ENCODE data around the gene TMEM184A.

Gene TMEM184A

DNA sequence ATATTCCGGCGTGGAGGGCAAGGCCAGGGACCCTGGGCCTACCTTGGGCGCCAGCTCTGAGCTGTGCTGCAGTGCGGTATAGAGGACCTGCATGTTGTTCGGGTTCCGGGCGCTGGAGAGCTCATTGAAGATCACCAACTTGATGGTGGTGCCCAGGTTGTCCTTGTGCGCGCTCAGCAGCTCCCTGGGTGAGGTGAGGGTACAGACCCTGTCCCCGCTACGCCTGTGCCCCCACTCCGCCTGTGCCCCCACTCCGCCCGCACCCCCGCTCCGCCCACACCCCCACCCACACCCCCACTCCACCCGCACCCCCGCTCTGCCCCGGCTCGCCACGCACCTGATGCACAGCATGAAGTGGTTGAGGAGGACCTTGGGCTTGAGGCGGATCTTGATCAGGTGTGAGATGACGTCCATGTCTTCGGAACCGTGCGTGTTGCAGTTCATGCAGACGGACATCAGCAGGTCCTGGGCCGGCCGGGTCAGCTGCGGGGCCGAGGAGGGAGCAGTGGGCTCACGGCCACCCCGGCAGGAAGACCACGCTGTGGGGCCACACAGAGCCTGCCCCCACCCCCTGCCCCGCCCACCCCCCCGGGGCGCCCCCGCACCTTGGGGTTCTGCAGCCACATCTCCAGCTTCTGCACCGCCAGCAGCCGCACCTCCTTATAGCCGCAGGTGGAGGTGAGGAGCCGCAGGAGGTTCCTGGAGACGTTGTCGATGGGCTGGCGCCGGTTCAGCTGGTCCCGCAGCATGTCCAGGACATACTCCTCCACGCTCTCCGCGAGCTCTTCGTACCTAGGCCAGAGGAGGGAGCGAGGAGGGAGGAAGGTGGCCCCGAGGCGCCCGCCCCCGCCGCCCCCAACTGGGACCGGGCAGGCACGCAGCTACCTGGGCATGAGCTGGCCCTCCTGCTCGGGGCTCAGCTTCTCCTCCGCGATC is 57.4 kb downstream of the TMEM184A start:
- DNase-seq = no peak

DNA sequence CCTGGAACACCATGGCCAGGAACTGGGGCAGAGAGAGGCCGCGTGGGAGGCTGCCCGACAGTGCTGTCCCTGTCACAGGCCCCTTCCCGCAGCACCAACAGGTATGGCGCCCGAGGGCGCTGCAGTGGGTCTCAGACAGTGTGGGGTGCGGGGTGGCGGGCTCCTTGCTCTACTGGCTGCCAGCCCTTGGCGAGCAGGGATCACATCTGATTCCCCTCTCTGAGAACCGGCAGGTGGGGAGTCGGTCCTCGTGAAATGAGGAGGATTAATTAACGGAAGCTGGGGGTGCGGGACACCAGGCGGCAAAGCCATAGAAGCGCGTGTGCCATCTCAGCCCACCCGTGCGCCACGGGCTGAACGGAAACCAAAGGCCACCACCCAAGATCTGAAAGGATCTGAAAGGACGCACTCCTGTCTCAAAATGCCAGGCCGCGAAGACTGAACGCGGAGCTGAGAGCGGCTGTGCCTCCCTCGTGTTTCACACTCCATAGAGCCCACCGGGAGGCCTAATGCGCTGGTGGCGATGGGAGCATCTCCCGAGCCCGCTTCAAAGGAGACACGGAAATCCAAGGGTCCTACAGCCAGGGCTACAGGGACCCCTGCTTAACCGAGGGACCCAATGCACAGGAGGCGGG is 58.6 kb downstream of the TMEM184A start:
- no peak for DNase-seq

DNA sequence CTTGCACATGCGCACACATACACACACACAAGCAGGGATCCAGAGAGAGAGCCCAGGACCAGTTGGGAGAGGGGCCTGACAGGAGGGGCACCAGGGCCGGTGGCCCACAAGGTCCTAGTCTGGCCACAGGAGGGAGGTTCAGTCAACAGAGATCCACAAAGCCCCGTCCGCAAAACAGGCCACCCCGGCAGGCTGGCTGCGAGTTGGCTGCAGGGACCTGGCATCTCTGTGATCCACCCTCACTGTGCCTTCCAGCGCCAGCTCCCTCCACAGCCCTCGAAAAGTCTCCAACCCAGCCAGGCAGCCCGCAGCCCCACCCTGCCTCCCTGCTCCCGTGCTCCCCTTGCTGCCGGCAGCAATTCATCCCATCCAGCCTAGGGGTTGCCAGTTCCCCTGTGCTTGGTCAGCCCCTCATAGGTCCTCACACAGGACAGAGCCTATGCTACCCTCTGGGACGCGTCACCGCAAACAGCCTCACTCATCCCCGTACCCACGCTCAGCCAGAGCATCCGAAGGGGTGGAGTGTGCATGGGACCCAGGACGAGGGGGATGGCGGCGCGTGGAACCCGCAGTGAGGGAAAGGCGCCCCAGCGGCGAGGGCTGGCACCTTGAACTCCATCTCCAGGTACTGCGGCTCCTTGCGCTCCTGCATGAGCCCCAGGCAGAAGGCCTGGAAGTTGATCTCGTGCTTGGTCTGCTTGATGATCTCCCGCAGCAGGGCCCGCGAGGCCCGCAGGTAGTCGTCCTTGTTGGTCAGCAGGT is 59.3 kb downstream of the TMEM184A start:
- DNase-seq = no peak

DNA sequence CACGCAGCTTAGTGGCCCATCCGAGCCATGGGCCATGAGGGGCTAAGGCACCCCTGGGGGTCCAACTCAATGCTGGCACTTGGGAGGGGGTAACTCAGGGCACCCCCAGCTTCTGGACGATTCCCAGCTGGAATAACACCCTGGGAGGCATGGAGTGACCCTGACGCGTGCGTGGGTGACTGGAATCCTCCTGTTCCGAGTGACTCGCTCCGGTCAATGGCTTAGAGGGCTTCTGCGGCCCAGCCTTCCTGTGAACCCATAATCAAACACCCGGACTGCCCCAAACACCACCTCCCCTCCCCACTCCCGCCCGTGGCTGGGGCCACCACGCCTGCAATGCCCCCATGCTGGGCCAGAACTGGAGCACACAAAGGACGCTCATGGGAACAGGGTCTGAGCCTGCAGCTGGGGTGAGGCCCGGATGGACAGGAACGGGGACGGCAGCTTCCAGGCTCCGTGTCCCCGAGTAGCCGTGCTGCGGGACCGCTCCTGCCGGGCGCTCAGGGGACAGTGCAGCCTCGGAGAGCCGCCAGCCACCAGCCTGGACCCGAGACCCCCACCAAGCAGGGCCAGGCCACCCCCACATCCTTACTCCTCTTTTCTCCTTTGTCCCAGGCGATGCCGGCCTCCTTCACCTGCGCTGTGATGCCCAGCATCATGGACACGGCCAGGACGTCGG is 60.3 kb downstream of the TMEM184A start:
- DNase-seq = no peak

DNA sequence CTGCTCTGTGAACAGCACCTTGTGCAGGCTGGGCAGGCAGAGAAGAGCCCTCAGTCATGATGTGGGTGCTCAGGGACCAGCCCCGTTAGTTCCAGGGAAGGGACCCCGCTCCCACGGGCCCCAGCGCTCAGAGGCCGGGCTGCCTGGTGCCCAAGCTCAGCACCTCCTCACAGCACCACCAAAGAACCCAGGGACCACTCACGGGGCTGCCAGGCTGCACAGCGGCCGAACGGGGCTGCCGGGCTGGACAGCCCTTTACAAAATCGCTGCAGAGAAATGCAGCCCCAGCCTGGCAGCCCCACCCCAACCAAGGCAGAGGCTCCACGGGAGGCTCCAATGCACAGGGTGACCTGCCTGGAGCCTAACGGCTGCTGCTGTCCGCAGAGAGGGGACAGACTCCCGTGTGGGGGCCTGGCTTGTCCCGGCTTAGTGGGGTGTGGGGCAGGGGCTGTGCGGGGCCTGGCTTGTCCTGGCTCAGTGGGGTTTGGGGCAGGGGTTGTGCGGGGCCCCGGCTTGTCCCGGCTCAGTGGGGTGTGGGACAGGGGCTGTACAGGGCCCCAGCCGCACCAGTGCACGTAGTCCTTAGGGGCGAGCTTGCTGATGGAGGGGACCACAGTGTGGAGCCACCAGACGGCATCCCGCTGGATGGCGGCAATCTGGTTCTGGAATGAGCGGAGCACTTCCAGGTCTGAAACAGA is 61.0 kb downstream of the TMEM184A start:
- DNase-seq = no peak

DNA sequence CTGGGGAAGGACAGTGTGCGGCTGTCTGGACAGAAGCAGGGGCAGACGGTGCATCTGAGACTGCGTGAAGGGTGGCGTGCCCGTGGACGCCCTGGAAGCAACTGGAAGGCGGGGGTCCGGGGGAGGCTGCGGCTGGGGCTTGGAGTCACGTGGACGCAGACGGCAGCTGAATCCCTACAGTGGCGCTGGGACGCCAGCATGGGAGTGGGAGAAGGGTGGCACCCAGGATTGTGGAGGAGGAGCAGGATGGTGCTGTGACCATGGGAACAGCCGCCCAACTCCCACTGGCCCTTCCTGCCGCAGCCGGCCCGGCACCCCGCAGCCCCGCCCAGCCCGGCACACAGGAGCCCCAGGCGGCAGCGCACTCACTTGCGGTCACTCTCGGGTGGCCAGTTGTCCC is 61.6 kb downstream of the TMEM184A start:
- DNase-seq = no peak

DNA sequence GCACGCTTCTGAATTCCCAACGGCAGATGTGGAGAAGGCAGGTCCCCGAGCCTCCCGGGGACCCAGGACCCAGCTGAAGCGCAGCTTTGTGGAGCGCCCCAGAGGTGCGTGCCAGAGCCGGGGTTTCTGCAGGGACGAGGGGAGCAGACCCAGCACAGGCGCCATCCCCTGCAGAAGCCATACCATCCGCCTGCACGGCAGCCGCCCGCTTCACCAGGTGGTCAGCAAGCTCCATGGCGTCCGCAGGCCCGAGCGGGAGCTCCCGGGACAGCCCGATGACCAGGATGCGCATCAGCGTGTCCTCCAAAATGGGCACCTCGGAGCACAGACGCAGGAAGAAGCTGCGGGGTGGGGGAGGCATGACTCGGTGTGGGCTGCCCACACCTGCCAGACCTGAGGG is 62.4 kb downstream of the TMEM184A start:
- no peak for DNase-seq

DNA sequence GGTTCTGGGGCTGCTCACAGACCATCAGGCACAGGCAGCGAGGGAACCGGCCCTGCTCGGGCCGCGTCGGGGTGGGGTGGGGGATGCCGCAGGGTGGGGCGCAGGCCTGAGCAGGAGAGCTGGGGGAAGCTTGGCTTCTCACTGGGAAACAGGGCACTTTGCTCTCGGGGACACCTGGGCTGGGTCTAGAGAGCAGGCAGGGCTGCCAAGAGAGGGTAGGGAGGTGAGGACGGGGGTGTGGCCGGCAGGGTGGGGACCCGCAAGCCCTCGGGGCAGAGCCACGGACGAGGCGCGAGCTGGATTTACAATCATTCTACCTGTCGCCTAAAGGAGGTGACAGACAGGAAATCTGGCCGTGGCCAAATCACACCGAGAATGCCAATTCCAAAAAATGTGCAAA is 62.9 kb downstream of the TMEM184A start:
- no peak for DNase-seq

DNA sequence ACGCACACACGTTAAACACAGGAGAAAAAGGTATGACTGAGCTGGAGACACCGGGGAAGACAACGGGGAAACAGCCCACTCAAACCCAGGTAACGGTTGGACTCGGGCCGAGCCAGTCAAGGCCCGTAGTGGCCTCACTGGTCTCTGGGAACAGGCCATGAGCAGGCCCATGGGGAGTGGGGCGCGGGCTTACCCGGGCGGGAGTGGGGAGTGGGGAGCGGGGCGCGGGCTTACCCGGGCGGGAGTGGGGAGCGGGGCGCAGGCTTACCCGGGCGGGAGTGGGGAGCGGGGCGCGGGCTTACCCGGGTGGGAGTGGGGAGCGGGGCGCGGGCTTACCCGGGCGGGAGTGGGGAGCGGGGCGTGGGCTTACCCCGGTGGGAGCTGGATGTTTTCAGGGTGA is 63.4 kb downstream of the TMEM184A start:
- DNase-seq = no peak
